Muscle of arm (tissue), 12 donors: ENCODE results near the gene MACROD2. TPM values are rescaled to one million over a fixed set of nuclear protein-coding genes. Genes with fewer than 3 reads are reported as not detected.

Source experiments
- DNase-seq: peaks from one replicate; pipeline ENCODE4 v3.0.0-alpha.2; 2013
- polyA plus RNA-seq, 12 donors: library from polyadenylated mRNA; unstranded; fragments of 120-200 nt; gene quantifications; one replicate each; pipeline ENCODE4 v1.2.1, GENCODE V29; 2013; ENCODE audit not compliant: insufficient read length in 12 of 12

Gene MACROD2
- polyA plus RNA-seq, 12 donors = 2.7 to 19.1 (median 4.0) TPM; not detected in 1

GRCh38 chr20:15205028-15205427 is 1209.7 kb downstream of the MACROD2 start:
- no peak for DNase-seq

- DNase-seq = no peak
Observed at GRCh38 chr20:15205719-15206118, 1210.4 kb downstream of the MACROD2 start.

GRCh38 chr20:15209537-15209936 is 1214.2 kb downstream of the MACROD2 start:
- DNase-seq = no peak

GRCh38 chr20:15214051-15214450 is 1218.7 kb downstream of the MACROD2 start:
- no peak for DNase-seq

GRCh38 chr20:15220009-15220656 is 1224.8 kb downstream of the MACROD2 start:
- DNase-seq = no peak

- DNase-seq = no peak
Observed at GRCh38 chr20:15220778-15221565, 1225.7 kb downstream of the MACROD2 start.

GRCh38 chr20:15222502-15223330 is 1227.4 kb downstream of the MACROD2 start:
- no peak for DNase-seq

GRCh38 chr20:15224199-15224598 is 1228.9 kb downstream of the MACROD2 start:
- no peak for DNase-seq

GRCh38 chr20:15227102-15227501 is 1231.8 kb downstream of the MACROD2 start:
- no peak for DNase-seq

GRCh38 chr20:15232243-15232642 is 1236.9 kb downstream of the MACROD2 start:
- DNase-seq = no peak

GRCh38 chr20:15235471-15236198 is 1240.3 kb downstream of the MACROD2 start:
- no peak for DNase-seq

GRCh38 chr20:15236812-15237211 is 1241.5 kb downstream of the MACROD2 start:
- DNase-seq = no peak

- no peak for DNase-seq
Observed at GRCh38 chr20:15239542-15240206, 1244.4 kb downstream of the MACROD2 start.

- no peak for DNase-seq
Observed at GRCh38 chr20:15240801-15241200, 1245.5 kb downstream of the MACROD2 start.

GRCh38 chr20:15241681-15242080 is 1246.4 kb downstream of the MACROD2 start:
- no peak for DNase-seq

GRCh38 chr20:15242773-15243172 is 1247.5 kb downstream of the MACROD2 start:
- no peak for DNase-seq

GRCh38 chr20:15245896-15246295 is 1250.6 kb downstream of the MACROD2 start:
- no peak for DNase-seq

- DNase-seq = no peak
Observed at GRCh38 chr20:15248618-15249395, 1253.5 kb downstream of the MACROD2 start.

GRCh38 chr20:15251171-15251570 is 1255.9 kb downstream of the MACROD2 start:
- DNase-seq = no peak

- DNase-seq = no peak
Observed at GRCh38 chr20:15252304-15252703, 1257.0 kb downstream of the MACROD2 start.
